ENCODE results near the gene MDN1. TPM values are rescaled to one million over a fixed set of nuclear protein-coding genes. Genes with fewer than 3 reads are reported as not detected.

The MDN1 gene
- total RNA-seq, 1 experiment from 2014 or later, result 53.6 TPM

GRCh38 chr6:89745716-89746115 is 73.9 kb downstream of the MDN1 start (continued):
- no peak for TF ChIP-seq SRF (IDR thresholded peaks at IDR 0.05; ENCODE audit: low read depth)
- TF ChIP-seq SIN3A (IDR thresholded peaks at IDR 0.05; ENCODE audit: low read depth), result no peak

- no peak overlapping the region for H3K27ac ChIP-seq (ENCODE audit: low read depth, low read length)
- ChIA-PET POLR2A (no interaction called here), CTCF (no interaction called here), RAD21 (ENCODE audit: low non-redundant PET in 1 of 2, low total read pairs in 2 of 2, uncharacterized antibody in 2 of 2, unreplicated experiment in 2 of 2) (no interaction called here)
- H3K4me1 ChIP-seq (ENCODE audit: control insufficient read depth in 1 of 2, insufficient read depth in 2 of 2, low read length in 2 of 2), result no peaks in the 10 kb centered on the region
- no peaks in the 10 kb centered on the region for H3K9me3 ChIP-seq (ENCODE audit: control insufficient read depth in 1 of 2, insufficient read depth in 1 of 2, low read depth in 1 of 2, low read length in 2 of 2)
- ATAC-seq (no peak), DNase-seq (ENCODE audit: low read depth, low spot score) (no peak)
- intact Hi-C loops (cut with micrococcal nuclease), result no loop called here
- H4K20me1 ChIP-seq (ENCODE audit: insufficient read depth), result no peaks in the 10 kb centered on the region
- no peak overlapping the region for H2AFZ ChIP-seq (ENCODE audit: low read depth, low read length, poor library complexity, severe bottlenecking)
- peaks cover 35 to 45% of the 10 kb centered on the region in 2 experiments for H3K36me3 ChIP-seq (ENCODE audit: control insufficient read depth in 1 of 2, insufficient read depth in 2 of 2, low read length in 2 of 2)
- BruUV-seq (replicated peaks), result no TSS peak
- no peak overlapping the region for H3K4me3 ChIP-seq (replicated peaks in 1 of 2; ENCODE audit: low read depth in 1 of 2, low read length in 2 of 2)
- 0 out of 2 replicates have a peak, but pooled peaks cover 3% of the 10 kb centered on the region for H3K79me2 ChIP-seq (ENCODE audit: insufficient read depth, low read length)
- no peak overlapping the region for H3K4me2 ChIP-seq (ENCODE audit: low read length)
- H3K9ac ChIP-seq (ENCODE audit: low read length), result no peak overlapping the region
- H3K27me3 ChIP-seq (ENCODE audit: insufficient read depth, low read length), result no peaks in the 10 kb centered on the region
- no peaks in the 10 kb centered on the region for H3K9me2 ChIP-seq (ENCODE audit: insufficient read depth)
- TF ChIP-seq YY1 (IDR thresholded peaks at IDR 0.05; ENCODE audit: extremely low read depth, insufficient replicate concordance, low read depth, low read length) (no peak), MAX (IDR thresholded peaks at IDR 0.05) (no peak), RAD21 (IDR thresholded peaks at IDR 0.05; ENCODE audit: low read depth) (no peak), CBX3 (IDR thresholded peaks at IDR 0.05; ENCODE audit: low read depth) (no peak), FOSL1 (IDR thresholded peaks at IDR 0.05; ENCODE audit: low read depth) (no peak), POLR2AphosphoS5 (IDR thresholded peaks at IDR 0.05; ENCODE audit: low read depth, low read length) (no peak), ZBTB33 (IDR thresholded peaks at IDR 0.05; ENCODE audit: extremely low read depth, insufficient replicate concordance, low read length) (no peak), CTCF (IDR thresholded peaks at IDR 0.05 in 2 of 3, conservative IDR thresholded peaks at IDR 0.05 in 1 of 3; ENCODE audit: borderline replicate concordance in 1 of 3, insufficient read depth in 1 of 3, low read depth in 2 of 3, low read length in 2 of 3) (no peak), ZNF274 (IDR thresholded peaks at IDR 0.05; ENCODE audit: low read depth, low read length) (no peak), EZH2 (IDR thresholded peaks at IDR 0.05) (no peak), TCF7L2 (IDR thresholded peaks at IDR 0.05; ENCODE audit: borderline replicate concordance, extremely low read depth, insufficient read depth, insufficient read length) (no peak), CEBPB (IDR thresholded peaks at IDR 0.05; ENCODE audit: low read depth) (no peak), EGR1 (IDR thresholded peaks at IDR 0.05; ENCODE audit: low read depth) (no peak), SRF (IDR thresholded peaks at IDR 0.05; ENCODE audit: low read depth) (no peak), POLR2A (IDR thresholded peaks at IDR 0.05; ENCODE audit: borderline replicate concordance, extremely low read depth, insufficient read depth, insufficient read length) (no peak), ELF1 (IDR thresholded peaks at IDR 0.05; ENCODE audit: borderline replicate concordance, low read depth) (no peak), ATF3 (IDR thresholded peaks at IDR 0.05) (no peak), EZH2phosphoT487 (IDR thresholded peaks at IDR 0.05; ENCODE audit: borderline replicate concordance) (no peak)
Observed at GRCh38 chr6:89745096-89745495, 74.5 kb downstream of the MDN1 start.
